GM19397 (cell line): ENCODE measurements around the gene TAF11L14.
"Not testable (repeated sequence)": the region's sequence is repeated elsewhere in the genome, so short reads cannot be mapped to it uniquely, and the experiment has no call there.

ENCODE experiments used
- ATAC-seq: cut with Tn5 transposase; IDR thresholded peaks from one replicate; pipeline ENCODE4 v1.9.1; 2021; ENCODE audit warnings: mild to moderate bottlenecking, moderate library complexity; ENCODE audit not compliant: unreplicated experiment

The TAF11L14 gene

DNA sequence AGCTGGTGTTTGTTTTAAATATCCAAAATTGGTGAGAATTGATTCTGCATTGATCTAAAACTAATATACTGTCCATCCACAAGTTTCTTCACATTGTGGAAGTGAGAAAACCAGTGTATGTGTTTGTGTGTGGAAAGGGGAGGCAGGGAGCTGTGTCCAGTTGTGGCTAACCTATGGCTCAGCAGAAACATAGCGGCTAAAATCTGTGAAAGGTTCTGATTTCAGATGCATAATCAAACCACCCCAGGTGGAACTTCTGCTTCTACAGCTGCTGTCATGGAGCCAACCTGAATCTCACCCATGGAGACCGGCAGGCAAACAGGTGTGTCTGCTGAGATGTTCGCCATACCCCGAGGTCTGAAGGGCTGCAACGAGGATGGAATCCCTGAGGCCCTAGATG is at the start of gene TAF11L14:
Gene TAF11L14, plus strand, starts transcription at position 301 of the 400 bp plus-strand sequence.
- no peak for ATAC-seq

DNA sequence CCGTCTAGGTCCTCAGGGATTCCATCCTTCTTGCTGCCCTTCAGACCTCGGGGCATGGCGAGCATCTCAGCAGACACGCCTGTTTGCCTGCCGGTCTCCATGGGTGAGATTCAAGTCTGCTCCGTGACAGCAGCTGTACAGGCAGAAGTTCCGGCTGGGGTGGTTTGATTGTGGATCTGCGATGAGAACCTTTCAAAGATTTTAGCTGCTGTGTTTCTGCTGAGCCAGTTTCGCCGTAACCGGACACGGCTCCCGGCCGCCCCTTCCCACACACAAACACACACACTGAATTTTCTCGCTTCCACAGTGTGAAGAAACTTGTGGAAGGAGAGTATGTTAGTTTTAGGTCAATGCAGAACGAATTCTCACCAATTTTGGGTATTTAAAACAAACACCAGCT is 48.6 kb upstream of the TAF11L14 start, which contains the start of gene TAF11L7:
Gene TAF11L7, minus strand, starts transcription at position 101 of the 400 bp plus-strand sequence.
- ATAC-seq: not testable (repeated sequence)

DNA sequence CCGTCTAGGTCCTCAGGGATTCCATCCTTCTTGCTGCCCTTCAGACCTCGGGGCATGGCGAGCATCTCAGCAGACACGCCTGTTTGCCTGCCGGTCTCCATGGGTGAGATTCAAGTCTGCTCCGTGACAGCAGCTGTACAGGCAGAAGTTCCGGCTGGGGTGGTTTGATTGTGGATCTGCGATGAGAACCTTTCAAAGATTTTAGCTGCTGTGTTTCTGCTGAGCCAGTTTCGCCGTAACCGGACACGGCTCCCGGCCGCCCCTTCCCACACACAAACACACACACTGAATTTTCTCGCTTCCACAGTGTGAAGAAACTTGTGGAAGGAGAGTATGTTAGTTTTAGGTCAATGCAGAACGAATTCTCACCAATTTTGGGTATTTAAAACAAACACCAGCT is 43.4 kb upstream of the TAF11L14 start, which contains the start of gene TAF11L8:
Gene TAF11L8, minus strand, starts transcription at position 101 of the 400 bp plus-strand sequence.
- ATAC-seq: not testable (repeated sequence)

DNA sequence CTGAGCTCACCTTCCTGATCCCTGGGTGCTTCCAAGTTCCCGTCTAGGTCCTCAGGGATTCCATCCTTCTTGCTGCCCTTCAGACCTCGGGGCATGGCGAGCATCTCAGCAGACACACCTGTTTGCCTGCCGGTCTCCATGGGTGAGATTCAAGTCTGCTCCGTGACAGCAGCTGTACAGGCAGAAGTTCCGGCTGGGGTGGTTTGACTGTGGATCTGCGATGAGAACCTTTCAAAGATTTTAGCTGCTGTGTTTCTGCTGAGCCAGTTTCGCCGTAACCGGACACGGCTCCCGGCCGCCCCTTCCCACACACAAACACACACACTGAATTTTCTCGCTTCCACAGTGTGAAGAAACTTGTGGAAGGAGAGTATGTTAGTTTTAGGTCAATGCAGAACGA is 40.0 kb upstream of the TAF11L14 start, which contains the start of gene TAF11L9:
Gene TAF11L9, minus strand, starts transcription at position 140 of the 400 bp plus-strand sequence.
- not testable (repeated sequence) for ATAC-seq

DNA sequence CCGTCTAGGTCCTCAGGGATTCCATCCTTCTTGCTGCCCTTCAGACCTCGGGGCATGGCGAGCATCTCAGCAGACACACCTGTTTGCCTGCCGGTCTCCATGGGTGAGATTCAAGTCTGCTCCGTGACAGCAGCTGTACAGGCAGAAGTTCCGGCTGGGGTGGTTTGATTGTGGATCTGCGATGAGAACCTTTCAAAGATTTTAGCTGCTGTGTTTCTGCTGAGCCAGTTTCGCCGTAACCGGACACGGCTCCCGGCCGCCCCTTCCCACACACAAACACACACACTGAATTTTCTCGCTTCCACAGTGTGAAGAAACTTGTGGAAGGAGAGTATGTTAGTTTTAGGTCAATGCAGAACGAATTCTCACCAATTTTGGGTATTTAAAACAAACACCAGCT is 36.5 kb upstream of the TAF11L14 start, which contains the start of gene TAF11L10:
Gene TAF11L10, minus strand, starts transcription at position 101 of the 400 bp plus-strand sequence.
- not testable (repeated sequence) for ATAC-seq

DNA sequence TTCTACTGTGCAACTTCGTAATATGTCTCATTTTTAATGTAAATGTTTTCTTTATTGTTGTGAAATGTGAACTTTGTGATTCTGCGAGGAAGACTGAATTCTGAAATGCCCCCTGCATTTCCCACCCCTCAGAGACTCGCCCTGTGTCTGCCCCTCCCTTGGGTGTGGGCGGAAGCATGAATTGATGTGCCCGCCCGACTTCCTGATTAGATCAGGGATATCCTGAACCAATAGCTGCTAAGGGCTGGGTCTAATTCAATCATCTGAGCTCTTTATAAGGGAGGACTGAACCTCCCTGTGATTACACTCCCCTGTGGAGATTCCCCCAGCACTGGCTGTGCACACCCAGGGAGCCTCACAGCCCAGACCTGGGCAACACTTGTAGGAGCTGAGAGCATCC is 30.4 kb upstream of the TAF11L14 start, which contains the start of gene TAF11L11:
Gene TAF11L11, plus strand, starts transcription at position 304 of the 400 bp plus-strand sequence.
- ATAC-seq: not testable (repeated sequence)

DNA sequence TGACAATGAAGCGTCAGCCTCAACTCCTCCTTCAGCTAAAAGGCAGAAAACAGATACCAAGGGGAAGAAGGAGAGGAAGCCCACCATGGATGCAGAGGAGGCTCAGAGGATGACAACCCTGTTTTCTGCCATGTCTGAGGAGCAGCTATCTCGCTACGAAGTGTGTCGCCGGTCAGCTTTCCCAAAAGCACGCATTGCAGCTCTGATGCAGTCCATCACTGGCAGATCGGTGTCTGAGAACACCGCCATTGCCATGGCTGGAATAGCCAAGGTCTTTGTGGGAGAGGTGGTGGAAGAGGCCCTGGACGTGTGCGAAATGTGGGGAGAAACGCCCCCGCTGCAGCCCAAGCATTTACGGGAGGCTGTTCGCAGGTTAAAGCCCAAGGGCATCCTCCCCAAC is 29.3 kb upstream of the TAF11L14 start:
- ATAC-seq: no peak

DNA sequence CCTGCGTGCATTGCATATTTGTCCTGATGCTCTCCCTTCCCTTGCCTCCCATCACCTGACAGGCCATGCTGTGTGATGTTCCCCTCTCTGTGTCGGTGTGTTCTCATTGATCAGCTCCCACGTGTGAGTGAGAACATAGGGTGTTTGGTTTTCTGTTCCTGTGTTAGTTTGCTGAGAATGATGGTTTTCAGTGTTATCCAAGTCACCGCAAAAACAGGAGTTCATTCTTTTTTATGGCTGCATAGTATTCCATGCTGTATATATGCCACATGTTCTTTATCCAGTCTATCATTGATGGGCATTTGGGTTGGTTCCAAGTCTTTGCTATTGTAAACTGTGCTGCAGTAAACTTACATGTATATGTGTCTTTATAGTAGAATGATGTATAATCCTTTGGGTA is 26.8 kb upstream of the TAF11L14 start:
- not testable (repeated sequence) for ATAC-seq

DNA sequence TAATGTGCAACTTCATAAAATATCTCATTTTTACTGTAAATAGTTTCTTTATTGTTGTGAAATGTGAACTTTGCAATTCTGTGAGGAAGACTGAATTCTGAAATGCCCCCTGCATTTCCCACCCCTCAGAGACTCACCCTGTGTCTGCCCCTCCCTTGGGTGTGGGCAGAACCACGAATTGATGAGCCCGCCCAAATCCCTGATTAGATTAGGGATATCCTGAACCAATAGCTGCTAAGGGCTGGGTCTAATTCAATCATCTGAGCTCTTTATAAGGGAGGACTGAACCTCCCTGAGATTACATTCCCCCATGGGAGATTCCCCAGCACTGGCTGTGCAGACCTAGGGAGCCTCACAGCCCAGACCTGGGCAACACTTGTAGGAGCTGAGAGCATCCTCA is 24.2 kb upstream of the TAF11L14 start, which contains the start of gene TAF11L12:
Gene TAF11L12, plus strand, starts transcription at position 301 of the 400 bp plus-strand sequence.
- not testable (repeated sequence) for ATAC-seq

DNA sequence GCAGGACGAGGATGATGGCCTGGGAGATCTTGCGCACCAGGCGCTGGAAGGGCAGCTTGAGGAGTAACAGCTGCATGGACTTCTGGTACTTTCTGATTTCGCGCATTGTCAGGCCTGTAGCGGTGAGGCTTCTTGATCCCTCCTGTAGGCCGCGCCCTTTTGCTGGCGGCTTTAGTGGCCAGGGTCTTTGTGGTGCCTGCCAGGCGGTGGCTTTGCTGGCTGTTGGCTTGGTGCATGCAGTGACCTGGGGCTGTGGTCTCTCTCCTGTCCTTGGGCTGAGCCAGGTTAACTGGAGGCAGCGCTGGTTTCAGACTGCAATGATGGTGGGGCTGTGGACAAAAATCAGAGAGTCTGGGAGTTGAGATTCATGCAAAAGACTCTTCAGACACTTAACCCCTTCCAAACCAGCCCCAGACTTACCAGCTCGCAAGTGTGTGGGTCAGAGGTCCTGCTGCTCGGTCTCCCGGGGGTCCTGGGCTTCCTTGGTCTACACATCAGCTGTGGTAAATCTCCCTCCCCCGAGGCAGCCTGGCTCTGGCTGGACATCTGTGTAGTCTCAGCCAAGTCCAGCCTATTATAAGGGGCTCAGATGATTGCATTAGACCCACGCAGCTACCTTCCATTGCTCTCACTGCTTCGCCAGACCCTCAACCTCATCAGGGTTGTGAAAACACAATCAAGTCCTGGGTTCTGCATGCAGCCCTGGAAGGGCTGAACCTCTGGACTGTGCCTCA is 19.2 kb upstream of the TAF11L14 start:
- ATAC-seq: no peak

DNA sequence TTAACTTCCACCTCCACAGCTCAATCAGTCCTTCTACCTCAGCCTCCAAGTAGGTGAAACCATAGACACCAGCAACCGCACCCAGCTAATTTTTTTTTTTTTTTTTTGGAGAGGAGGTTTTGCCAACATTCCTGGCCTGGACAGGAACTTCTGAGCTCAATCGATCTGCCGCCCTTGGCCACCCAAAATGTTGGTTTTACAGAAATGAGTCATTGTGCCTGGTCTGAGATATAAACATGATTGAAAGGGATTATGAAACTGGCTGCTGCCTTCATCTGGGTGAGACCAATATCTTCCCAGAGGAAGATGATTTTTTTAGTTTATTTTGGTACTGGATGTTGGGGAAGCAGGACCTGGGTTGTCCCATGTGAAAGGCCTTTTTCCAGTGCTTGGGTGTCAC is 14.9 kb upstream of the TAF11L14 start:
- no peak for ATAC-seq

DNA sequence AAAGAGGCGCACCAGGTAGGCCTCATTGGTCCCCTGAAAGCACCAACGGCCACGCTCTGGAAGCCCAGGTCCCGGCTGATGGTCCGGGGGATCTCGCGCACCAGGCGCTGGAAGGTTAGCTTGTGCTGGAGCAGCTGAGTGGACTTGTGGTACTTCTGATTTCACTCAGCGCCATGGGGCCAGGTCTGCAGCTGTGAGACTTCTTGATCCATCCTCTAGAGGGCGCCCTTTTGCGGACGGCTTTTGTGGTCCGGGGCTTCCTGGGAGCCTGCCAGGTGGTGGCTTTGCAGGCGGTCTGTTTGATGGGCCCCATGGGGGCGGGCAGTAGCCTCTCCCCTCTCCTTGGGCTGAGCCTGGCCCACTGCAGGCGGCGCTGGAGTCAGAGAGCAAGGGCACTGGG is 13.6 kb upstream of the TAF11L14 start:
- no peak for ATAC-seq

DNA sequence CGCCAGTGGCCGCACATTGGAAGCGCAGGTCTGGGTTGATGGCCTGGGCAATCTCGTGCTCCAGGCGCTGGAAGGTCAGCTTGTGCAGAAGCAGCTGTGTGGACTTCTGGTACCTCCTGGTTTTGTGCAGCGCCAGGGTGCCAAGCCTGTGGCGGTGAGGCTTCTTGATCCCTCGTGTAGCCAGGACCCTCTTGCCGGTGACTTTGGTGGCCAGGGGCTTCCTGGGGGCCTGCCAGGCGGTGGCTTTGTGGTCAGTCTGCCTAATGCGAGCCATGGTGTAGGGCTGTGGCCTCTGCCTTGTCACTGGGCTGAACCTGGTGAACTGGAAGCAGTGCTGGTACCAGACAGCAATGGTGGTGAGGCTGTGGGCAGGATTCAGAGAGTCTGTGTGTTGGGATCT is 8.6 kb upstream of the TAF11L14 start:
- no peak for ATAC-seq

DNA sequence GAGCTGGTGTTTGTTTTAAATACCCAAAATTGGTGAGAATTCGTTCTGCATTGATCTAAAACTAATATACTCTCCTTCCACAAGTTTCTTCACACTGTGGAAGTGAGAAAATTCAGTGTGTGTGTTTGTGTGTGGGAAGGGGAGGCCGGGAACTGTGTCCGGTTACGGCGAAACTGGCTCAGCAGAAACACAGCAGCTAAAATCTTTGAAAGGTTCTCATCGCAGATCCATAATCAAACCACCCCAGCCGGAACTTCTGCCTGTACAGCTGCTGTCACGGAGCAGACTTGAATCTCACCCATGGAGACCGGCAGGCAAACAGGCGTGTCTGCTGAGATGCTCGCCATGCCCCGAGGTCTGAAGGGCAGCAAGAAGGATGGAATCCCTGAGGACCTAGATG is 2.5 kb upstream of the TAF11L14 start, which contains the start of gene TAF11L13:
Gene TAF11L13, plus strand, starts transcription at position 301 of the 400 bp plus-strand sequence.
- not testable (repeated sequence) for ATAC-seq

DNA sequence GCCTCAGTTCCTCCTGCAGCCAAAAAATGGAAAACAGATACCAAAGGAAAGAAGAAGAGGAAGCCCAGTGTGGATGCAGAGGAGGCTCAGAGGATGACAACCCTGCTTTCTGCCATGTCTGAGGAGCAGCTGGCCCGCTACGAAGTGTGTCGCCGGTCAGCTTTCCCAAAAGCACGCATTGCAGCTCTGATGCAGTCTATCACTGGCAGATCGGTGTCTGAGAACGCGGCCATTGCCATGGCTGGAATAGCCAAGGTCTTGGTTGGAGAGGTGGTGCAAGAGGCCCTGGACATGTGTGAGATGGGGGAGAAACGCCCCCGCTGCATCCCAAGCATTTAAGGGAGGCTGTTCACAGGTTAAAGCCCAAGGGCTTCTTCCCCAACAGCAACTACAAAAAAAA is 15.0 kb downstream of the TAF11L14 start:
- ATAC-seq: not testable (repeated sequence)

DNA sequence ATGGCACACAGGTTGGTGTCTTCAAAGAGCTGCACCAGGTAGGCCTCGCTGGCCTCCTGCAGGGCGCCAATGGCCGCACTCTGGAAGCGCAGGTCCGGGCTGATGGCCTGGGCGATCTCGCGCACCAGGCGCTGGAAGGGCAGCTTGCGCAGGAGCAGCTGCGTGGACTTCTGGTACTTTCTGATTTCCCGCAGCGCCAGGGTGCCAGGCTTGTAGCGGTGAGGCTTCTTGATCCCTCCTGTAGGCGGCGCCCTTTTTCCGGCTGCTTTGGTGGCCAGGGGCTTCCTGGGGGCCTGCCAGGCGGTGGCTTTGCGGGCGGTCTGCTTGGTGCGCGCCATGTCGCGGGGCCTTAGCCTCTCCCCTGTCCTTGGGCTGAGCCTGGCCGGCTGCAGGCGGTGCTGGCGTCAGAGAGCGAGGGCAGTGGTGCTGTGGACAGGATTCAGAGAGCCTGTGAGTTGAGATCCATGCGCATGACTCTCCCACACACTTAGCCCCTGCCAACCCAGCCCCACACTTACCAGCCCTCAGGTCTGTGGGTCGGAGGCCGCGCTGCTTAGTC is 21.0 kb downstream of the TAF11L14 start:
- ATAC-seq: not testable (repeated sequence)

DNA sequence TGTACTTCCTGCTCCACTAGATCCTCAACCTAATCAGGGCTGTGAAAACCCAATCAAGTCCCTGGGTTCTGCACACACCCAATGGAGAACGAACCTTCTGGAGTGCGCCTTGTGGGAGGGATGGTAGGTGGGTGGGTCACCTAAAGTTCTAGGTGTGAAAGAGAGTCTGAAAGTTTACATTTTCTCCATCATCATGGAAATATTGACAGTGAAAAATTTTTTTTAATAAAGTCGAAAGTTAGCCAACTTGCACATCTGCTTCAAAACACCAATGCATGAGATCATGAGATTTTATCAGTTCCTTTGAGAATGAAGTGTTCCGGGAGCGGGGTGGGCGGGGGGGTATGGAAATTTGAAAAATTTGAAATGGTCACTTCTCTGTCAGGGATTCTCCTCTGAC is 21.7 kb downstream of the TAF11L14 start:
- ATAC-seq: no peak

DNA sequence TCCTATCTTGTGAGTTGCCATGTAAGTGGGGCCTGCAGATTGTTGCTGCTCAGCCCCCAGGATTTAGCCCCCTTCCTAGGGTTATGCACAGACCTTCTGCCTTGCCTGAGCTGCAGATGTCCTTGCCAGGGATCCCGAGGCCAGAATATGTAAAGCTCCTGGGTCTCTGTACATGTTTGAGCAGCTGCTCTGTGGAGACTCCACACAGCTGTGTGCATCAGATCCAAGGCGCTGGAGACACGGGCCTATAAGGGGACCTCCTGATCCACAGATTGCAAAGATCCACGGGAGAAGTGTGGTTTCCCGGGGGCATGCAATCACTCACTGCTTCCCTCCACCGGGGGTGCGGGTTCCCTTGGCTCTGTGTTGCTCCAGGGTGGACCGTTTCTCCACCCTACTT is 28.9 kb downstream of the TAF11L14 start:
- no peak for ATAC-seq

DNA sequence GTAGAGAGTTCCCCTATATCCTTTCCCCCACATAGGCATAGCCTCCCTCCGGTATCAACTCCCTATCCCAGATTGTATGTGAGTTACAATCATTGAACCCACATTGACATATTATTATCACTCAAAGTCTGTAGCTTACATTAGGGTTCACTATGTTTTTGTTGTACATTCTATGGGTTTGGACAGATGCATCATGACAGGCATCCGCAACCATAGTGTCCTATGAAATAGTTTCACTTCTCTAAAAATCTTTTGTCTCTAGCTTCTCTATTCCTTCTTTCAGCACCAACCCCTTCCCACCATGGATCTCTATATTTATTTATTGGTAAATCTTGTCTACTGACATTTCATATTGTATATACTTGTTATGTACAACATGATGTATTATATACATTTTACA is 31.6 kb downstream of the TAF11L14 start:
- ATAC-seq: no peak

DNA sequence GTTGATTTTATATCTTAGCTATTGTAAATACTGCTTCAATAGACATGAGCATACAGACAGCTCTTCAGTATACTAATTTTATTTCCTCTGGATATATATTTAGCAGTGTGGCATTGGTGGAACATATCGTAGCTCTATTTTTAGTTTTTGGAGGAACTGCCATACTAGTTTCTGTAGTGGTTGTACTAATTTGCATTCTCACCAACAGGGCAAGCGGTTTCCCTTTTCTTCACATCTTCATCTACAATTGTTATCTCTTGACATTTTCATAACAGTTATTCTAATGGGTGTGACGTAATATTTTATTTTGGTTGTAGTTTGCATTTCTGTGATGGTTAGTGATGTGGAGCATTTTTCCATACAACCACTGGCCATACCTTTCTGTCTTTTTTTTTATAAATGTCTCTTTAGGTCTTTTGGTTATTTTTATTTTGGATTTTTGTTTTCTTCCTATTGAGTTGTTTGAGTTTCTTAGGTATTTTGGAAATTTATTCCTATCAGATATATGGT is 32.5 kb downstream of the TAF11L14 start:
- no peak for ATAC-seq

DNA sequence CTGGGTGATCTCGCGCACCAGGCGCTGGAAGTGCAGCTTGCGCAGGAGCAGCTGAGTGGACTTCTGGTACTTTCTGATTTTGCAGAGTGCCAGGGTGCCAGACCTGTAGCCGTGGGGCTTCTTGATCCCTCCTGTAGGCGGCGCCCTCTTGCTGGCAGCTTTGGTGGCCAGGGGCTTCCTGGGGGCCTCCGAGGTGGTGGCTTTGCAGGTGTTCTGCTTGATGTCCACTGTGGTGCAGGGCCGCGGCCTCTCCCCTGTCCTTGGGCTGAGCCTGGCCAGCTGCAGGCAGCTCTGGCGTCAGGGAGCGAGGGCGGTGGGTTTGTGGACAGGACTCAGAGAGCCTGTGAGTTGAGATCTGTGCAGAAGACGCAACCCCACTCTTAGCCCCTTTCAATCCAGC is 36.1 kb downstream of the TAF11L14 start:
- no peak for ATAC-seq
